Coronary artery (tissue), 2 donors: ENCODE data around the gene ASB1.

Experiments
- DNase-seq: peaks from one replicate; pipeline ENCODE4 v3.0.0-alpha.2; 2017; ENCODE audit warnings: low spot score
- H3K27ac ChIP-seq, 2 donors: fragments of 200-600 bp; sonication (generic); one replicate each; pipeline ENCODE4 v1.5.1; 2016 to 2019
- H3K4me3 ChIP-seq: fragments of 200-600 bp; sonication (generic); 2 replicates; pipeline ENCODE4 v1.5.1; 2016; ENCODE audit warnings: mild to moderate bottlenecking, moderate library complexity
- TF ChIP-seq, protein P1 (sequence below): fragments of 200-600 bp; sonication (generic); IDR thresholded peaks from one replicate; pipeline ENCODE4 v1.5.1; 2019; ENCODE audit warnings: antibody characterized with exemption

Gene ASB1

GRCh38 chr2:238453842-238454241 lies 27.1 kb downstream of the ASB1 start:
- Histone ChIP-seq H3K27ac (no peak overlapping the region), H3K4me3 (no peak overlapping the region)
- no peak for DNase-seq
- TF ChIP-seq, protein P1, sequence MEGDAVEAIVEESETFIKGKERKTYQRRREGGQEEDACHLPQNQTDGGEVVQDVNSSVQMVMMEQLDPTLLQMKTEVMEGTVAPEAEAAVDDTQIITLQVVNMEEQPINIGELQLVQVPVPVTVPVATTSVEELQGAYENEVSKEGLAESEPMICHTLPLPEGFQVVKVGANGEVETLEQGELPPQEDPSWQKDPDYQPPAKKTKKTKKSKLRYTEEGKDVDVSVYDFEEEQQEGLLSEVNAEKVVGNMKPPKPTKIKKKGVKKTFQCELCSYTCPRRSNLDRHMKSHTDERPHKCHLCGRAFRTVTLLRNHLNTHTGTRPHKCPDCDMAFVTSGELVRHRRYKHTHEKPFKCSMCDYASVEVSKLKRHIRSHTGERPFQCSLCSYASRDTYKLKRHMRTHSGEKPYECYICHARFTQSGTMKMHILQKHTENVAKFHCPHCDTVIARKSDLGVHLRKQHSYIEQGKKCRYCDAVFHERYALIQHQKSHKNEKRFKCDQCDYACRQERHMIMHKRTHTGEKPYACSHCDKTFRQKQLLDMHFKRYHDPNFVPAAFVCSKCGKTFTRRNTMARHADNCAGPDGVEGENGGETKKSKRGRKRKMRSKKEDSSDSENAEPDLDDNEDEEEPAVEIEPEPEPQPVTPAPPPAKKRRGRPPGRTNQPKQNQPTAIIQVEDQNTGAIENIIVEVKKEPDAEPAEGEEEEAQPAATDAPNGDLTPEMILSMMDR: no peak

DNA sequence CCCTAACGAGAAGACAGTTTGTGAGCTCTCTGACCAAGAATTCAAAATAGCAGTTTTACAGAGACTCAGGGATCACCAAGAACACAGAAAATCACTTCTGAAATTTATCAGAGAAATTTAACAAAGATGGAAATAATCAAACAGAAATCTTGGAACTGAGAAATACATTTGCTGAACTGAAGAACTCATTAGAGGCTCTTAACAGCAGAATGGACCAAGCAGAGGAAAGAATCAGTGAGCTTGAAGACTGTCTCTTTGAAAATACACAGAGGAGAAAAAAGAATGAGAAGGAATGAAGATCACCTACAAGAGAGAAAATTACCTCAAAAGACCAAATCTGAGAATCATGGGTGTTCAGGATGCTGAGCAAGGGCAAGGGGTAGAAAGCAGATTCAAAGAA lies 29.7 kb downstream of the ASB1 start:
- TF ChIP-seq, protein P1: no peak
- DNase-seq: no peak
- no peak overlapping the region for H3K4me3 ChIP-seq
- H3K27ac ChIP-seq: no peak overlapping the region

- no peak overlapping the region for H3K27ac ChIP-seq
- no peak for DNase-seq
- H3K4me3 ChIP-seq: no peak overlapping the region
- TF ChIP-seq, protein P1: no peak
These were observed 30.5 kb downstream of the ASB1 start for GRCh38 chr2:238456970-238457926.

- no peak for DNase-seq
- no peak overlapping the region for H3K4me3 ChIP-seq
- H3K27ac ChIP-seq: peak overlapping the region in 1 of 2 donors; percentile 81
- TF ChIP-seq, protein P1: no peak
These were observed 31.2 kb downstream of the ASB1 start for GRCh38 chr2:238457927-238458324.

DNA sequence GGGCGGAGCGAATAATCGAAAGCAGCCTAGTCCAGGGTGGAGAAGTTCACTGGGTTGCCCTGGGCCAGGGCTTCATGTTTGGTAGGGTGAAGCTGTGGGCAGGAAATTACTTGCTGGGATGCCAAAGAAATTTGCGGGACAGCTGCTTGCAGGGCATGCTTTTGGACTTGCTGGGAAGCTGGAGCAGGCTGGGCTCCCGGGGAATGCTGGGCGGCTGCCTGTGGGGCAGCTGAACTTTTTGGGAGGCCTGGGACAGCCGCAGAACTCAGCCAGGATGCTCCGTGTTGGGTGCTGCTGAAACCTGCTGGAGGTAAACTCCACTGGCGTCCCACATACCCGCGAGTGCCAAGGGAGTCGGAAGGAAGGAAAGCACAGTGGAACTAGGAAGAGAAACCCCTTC lies 31.9 kb downstream of the ASB1 start:
- Histone ChIP-seq H3K27ac (peak overlapping the region; percentile 62 to 81), H3K4me3 (peak overlapping the region; percentile 33)
- DNase-seq: no peak
- TF ChIP-seq, protein P1: no peak

DNA sequence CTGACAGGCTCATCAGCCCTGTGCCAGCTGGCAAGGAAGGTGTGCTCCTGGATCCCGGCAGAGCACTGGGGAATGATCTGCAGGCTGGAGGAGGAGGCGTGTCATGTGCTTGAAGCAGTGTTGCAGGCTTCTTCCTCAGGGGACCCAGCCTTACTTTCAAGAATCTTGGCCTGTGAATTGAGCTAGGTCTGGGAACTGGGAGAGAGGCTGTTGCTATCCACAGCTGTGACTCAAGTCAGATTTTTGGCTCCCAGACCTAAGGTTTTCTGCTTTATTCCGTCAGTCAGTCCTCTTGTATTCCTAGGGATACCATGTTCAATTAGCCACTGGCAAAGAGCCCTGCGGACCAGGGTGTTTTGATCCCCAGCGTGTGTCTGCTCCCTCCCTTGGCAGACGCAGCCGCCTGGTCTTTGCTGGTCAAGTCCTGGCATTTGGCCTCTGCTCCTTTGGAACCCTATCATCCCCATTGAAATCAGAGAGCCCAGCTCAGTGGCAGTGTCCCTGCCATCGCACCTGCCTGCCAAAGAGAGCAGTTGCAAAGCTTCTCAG lies 32.4 kb downstream of the ASB1 start:
- Histone ChIP-seq H3K27ac (peak overlapping the region; percentile 62 to 81), H3K4me3 (peak overlapping the region; percentile 44)
- TF ChIP-seq, protein P1: no peak
- no peak for DNase-seq

- DNase-seq: no peak
- Histone ChIP-seq H3K27ac (no peak overlapping the region), H3K4me3 (no peak overlapping the region)
- TF ChIP-seq, protein P1: no peak
These were observed 34.3 kb downstream of the ASB1 start for GRCh38 chr2:238461051-238461450.
